ENCODE measurements around the gene MRPL46. TPM values are rescaled to one million over a fixed set of nuclear protein-coding genes. Genes with fewer than 3 reads are reported as not detected.

MRPL46 gene
- total and polyA plus RNA-seq, 9 of the 15 experiments (the other 6 are each of a cell fraction or from before 2014, with no cell fraction given), result 41.2 to 72.2 (median 49.8) TPM

- no peak for TF ChIP-seq ZNF592 (IDR thresholded peaks at IDR 0.05)
These were observed 44.0 kb upstream of the MRPL46 start (continued) for GRCh38 chr15:88511161-88511560.

- peaks cover 13% of the 10 kb centered on the region; the same call in 2 of the 3 replicates for H3K36me3 ChIP-seq (ENCODE audit: control insufficient read depth, insufficient read depth, low read length)
- CTCF ChIA-PET (ENCODE audit: low intra/inter-chr PET ratio), result no interaction called here
- TF ChIP-seq ZNF512 (tag; IDR thresholded peaks at IDR 0.05), result no peak
- TF ChIP-seq TCF7 (IDR thresholded peaks at IDR 0.05; ENCODE audit: borderline replicate concordance), result no peak
- no peak for TF ChIP-seq KLF16 (IDR thresholded peaks at IDR 0.05)
- TF ChIP-seq THAP7 (CRISPR knock-in tag; IDR thresholded peaks at IDR 0.05), result no peak
- no peak for TF ChIP-seq MAFG (tag; conservative IDR thresholded peaks at IDR 0.05)
- TF ChIP-seq PCBP2 (IDR thresholded peaks at IDR 0.05; ENCODE audit: low read depth, low read length, poor library complexity, severe bottlenecking), result no peak
- no peak for TF ChIP-seq PBX2 (CRISPR knock-in tag; IDR thresholded peaks at IDR 0.05; ENCODE audit: low read depth)
- no peak for TF ChIP-seq PBX2 (tag; conservative IDR thresholded peaks at IDR 0.05; ENCODE audit: low read depth)
- TF ChIP-seq CBFA2T2 (conservative IDR thresholded peaks at IDR 0.05), result no peak
- no peak for TF ChIP-seq SIRT6 (IDR thresholded peaks at IDR 0.05; ENCODE audit: low read depth, low read length)
These were observed 42.8 kb upstream of the MRPL46 start for GRCh38 chr15:88509964-88510363.

More at GRCh38 chr15:88509964-88510363, 42.8 kb upstream of the MRPL46 start:
- ATAC-seq (no peak), FAIRE-seq (no peak), DNase-seq (ENCODE audit: extremely low read depth in 1 of 4, low spot score in 3 of 4) (no peak)
- BruUV-seq (replicated peaks), result no TSS peak
- Histone ChIP-seq H3K27ac (ENCODE audit: extremely low read depth, low read depth, low read length) (no peak overlapping the region), H2AFZ (ENCODE audit: low read depth, low read length) (no peak overlapping the region), H3K9ac (ENCODE audit: insufficient read depth in 1 of 2, low read depth in 2 of 2, low read length in 2 of 2) (no peak overlapping the region), H3K4me3 (no peak overlapping the region), H3K27me3 (ENCODE audit: control insufficient read depth in 2 of 2, insufficient read depth in 2 of 2, low read length in 2 of 2) (no peaks in the 10 kb centered on the region), H3K79me2 (ENCODE audit: control insufficient read depth, insufficient read depth, low read length) (no peaks in the 10 kb centered on the region), H4K20me1 (replicated peaks; ENCODE audit: control insufficient read depth, insufficient read depth, low read length) (no peaks in the 10 kb centered on the region), H3K9me3 (replicated peaks; ENCODE audit: control insufficient read depth, insufficient read depth, low read depth, low read length) (no peaks in the 10 kb centered on the region), H3K4me2 (ENCODE audit: insufficient read depth, low read length) (no peak overlapping the region), H3K4me1 (replicated peaks in 1 of 2; ENCODE audit: control insufficient read depth in 2 of 2, insufficient read depth in 2 of 2, low read length in 2 of 2) (no peaks in the 10 kb centered on the region), H3K9me1 (ENCODE audit: control insufficient read depth, insufficient read depth, low read length) (no peaks in the 10 kb centered on the region)
- POLR2A ChIA-PET, result interaction anchor here (1.0 kb wide), 1 partner anchor 13 kb away, joined by 4 read pairs; no protein-coding TSS in a partner anchor
- intact Hi-C loops (cut with micrococcal nuclease) (no loop called here), in situ Hi-C loops (cut with MboI) (no loop called here)

All from K562 (cell line).